ENCODE data around the gene MLF1.

DNA sequence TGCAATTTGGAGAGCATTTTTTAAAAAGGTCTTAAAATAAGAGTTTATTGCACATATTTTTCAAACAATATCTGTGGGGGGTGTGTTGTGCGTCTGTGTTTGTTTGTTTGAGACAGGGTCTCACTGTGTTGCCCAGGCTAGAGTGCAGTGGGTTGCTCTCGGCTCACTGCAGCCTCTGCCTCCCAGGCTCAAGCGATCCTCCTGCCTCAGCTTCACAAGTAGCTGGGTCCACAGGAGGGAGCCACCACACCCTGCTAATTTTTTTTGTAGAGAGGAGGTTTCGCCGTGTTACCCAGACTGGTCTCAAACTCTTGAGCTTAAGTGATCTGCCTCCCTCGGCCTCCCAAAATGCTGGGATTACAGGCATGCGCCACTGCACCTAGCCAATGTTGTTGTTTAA is 2.7 kb downstream of the MLF1 start:
- no peak for TF ChIP-seq CTCF (IDR thresholded peaks at IDR 0.05; ENCODE audit: insufficient read depth, low read length, poor library complexity, severe bottlenecking)
- TF ChIP-seq EZH2phosphoT487 (conservative IDR thresholded peaks at IDR 0.05; ENCODE audit: low read length): no peak
